HG03342 (cell line): Measurements from ENCODE around the gene PTPN22.

ENCODE experiments used
- ATAC-seq: cut with Tn5 transposase; IDR thresholded peaks from one replicate; pipeline ENCODE4 v1.9.1; 2021; ENCODE audit warnings: mild to moderate bottlenecking, moderate library complexity; ENCODE audit not compliant: unreplicated experiment

Gene PTPN22

DNA sequence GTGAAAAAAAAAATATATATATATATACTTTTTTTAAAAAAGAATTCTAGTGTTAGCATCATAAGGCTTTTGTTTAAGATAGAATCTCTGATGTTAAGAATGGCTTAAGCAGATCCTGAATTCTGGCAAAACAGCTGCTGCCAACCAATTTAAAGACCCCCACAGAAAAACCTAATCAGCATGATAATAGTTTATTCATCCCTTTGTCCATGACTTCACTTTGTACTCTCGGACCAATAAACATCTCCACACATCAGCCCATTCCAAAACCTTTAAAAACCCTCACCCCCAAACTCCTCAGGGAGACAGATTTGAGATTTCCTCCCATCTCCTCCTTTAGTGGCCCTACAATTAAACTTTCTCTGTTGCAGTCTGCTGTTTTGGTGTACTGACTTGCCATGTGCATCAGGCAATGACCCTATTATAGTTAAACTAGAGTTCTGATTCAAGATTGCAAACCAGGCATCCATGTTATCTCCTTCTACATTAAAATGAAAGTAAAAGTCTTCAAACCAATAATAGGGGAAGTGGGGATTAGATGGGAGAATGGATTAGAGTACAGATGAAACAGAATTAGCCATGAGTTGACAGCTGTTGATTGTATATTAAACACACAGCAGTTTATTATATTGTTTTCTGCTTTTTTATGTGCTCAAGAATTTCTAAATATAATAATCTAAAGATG lies 102.5 kb downstream of the PTPN22 start:
- no peak for ATAC-seq

- no peak for ATAC-seq
Measured at GRCh38 chr1:113765306-113766230, 105.9 kb downstream of the PTPN22 start.
